ENCODE measurements around the gene PSMA7.
A peak's percentile ranks its signal among the peaks of the same experiment; 100 is the strongest.

PSMA7 gene

GRCh38 chr20:62135573-62136266, 7.5 kb downstream of the PSMA7 start:
- no peak for DNase-seq

- DNase-seq = no peak
These were observed 8.4 kb downstream of the PSMA7 start for GRCh38 chr20:62134735-62135231.

GRCh38 chr20:62133864-62134263, 9.3 kb downstream of the PSMA7 start:
- no peak for DNase-seq

- DNase-seq = no peak
These were observed 9.9 kb downstream of the PSMA7 start for GRCh38 chr20:62133051-62133845.

GRCh38 chr20:62132421-62132820, 10.8 kb downstream of the PSMA7 start:
- DNase-seq = no peak

- no peak for DNase-seq
These were observed 11.5 kb downstream of the PSMA7 start for GRCh38 chr20:62131560-62132320.

- DNase-seq = no peak
These were observed 13.3 kb downstream of the PSMA7 start for GRCh38 chr20:62129731-62130531.

- no peak for DNase-seq
These were observed 14.7 kb downstream of the PSMA7 start for GRCh38 chr20:62128502-62128901.

GRCh38 chr20:62127799-62128198, 15.4 kb downstream of the PSMA7 start:
- DNase-seq = no peak

- no peak for DNase-seq
These were observed 17.1 kb downstream of the PSMA7 start for GRCh38 chr20:62126141-62126540.

GRCh38 chr20:62123450-62124118, 19.6 kb downstream of the PSMA7 start:
- DNase-seq = no peak

- peak; percentile 47 for DNase-seq
These were observed 20.3 kb downstream of the PSMA7 start for GRCh38 chr20:62122654-62123449.

GRCh38 chr20:62121776-62122653, 21.2 kb downstream of the PSMA7 start, which contains the start of gene LSM14B:
Gene LSM14B (plus strand): TSS chr20:62122475. CDS start chr20:62122667, 192 bp downstream.
- peak; percentile 96 for DNase-seq

- no peak for DNase-seq
These were observed 22.0 kb downstream of the PSMA7 start for GRCh38 chr20:62120990-62121775.

GRCh38 chr20:62120365-62120762, 22.8 kb downstream of the PSMA7 start:
- no peak for DNase-seq

GRCh38 chr20:62119591-62120364, 23.4 kb downstream of the PSMA7 start:
- DNase-seq = no peak

- no peak for DNase-seq
These were observed 24.1 kb downstream of the PSMA7 start for GRCh38 chr20:62119115-62119514.

Measured in activated CD4-positive, CD25-positive, alpha-beta regulatory T cell treated with anti-CD3 and anti-CD28 coated beads, Interleukin-2, amount 50 U/mL, for 72 hours (primary cell).